ENCODE measurements around the gene CCDC57. TPM values are rescaled to one million over a fixed set of nuclear protein-coding genes. Genes with fewer than 3 reads are reported as not detected.

CCDC57 gene
- total and polyA plus RNA-seq, 2 experiments from 2014 or later: 15.7 to 29.8 TPM

GRCh38 chr17:82180776-82181528 is 31.7 kb downstream of the CCDC57 start:
- Histone ChIP-seq H3K4me3 (no peak overlapping the region), H3K9me3 (ENCODE audit: low read depth) (no peaks in the 10 kb centered on the region), H3K79me2 (no peaks in the 10 kb centered on the region), H3K9me2 (replicated peaks; ENCODE audit: insufficient read depth) (no peaks in the 10 kb centered on the region), H3K36me3 (replicated peaks; ENCODE audit: insufficient read depth, low read depth) (no peaks in the 10 kb centered on the region), H2AFZ (no peak overlapping the region), H3K4me2 (no peak overlapping the region), H3K27ac (no peak overlapping the region), H4K20me1 (ENCODE audit: insufficient read depth, poor library complexity, severe bottlenecking) (no peaks in the 10 kb centered on the region), H3K4me1 (ENCODE audit: insufficient read depth) (no peaks in the 10 kb centered on the region), H3K27me3 (no peaks in the 10 kb centered on the region)
- DNase-seq (ENCODE audit: low spot score): no peak
- TF ChIP-seq, protein P1, sequence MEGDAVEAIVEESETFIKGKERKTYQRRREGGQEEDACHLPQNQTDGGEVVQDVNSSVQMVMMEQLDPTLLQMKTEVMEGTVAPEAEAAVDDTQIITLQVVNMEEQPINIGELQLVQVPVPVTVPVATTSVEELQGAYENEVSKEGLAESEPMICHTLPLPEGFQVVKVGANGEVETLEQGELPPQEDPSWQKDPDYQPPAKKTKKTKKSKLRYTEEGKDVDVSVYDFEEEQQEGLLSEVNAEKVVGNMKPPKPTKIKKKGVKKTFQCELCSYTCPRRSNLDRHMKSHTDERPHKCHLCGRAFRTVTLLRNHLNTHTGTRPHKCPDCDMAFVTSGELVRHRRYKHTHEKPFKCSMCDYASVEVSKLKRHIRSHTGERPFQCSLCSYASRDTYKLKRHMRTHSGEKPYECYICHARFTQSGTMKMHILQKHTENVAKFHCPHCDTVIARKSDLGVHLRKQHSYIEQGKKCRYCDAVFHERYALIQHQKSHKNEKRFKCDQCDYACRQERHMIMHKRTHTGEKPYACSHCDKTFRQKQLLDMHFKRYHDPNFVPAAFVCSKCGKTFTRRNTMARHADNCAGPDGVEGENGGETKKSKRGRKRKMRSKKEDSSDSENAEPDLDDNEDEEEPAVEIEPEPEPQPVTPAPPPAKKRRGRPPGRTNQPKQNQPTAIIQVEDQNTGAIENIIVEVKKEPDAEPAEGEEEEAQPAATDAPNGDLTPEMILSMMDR (IDR thresholded peaks at IDR 0.05; ENCODE audit: poor library complexity): no peak
- no peak for TF ChIP-seq EZH2phosphoT487 (IDR thresholded peaks at IDR 0.05; ENCODE audit: low read depth, severe bottlenecking, unreplicated experiment)
- TF ChIP-seq EZH2 (IDR thresholded peaks at IDR 0.05; ENCODE audit: borderline replicate concordance): no peak
- 88% methylated on average over 31 of the region's 31 CpGs for WGBS (ENCODE audit: low lambda C conversion rate, missing lambda C conversion rate)

GRCh38 chr17:82179946-82180475 is 32.6 kb downstream of the CCDC57 start:
- Histone ChIP-seq H4K20me1 (ENCODE audit: insufficient read depth, poor library complexity, severe bottlenecking) (no peaks in the 10 kb centered on the region), H3K27me3 (no peaks in the 10 kb centered on the region), H3K27ac (no peak overlapping the region), H2AFZ (no peak overlapping the region), H3K9me2 (replicated peaks; ENCODE audit: insufficient read depth) (no peaks in the 10 kb centered on the region), H3K36me3 (replicated peaks; ENCODE audit: insufficient read depth, low read depth) (no peaks in the 10 kb centered on the region), H3K4me2 (no peak overlapping the region), H3K79me2 (no peaks in the 10 kb centered on the region), H3K4me1 (ENCODE audit: insufficient read depth) (no peaks in the 10 kb centered on the region), H3K9me3 (ENCODE audit: low read depth) (no peaks in the 10 kb centered on the region), H3K4me3 (no peak overlapping the region)
- whole genome bisulfite sequencing (ENCODE audit: low lambda C conversion rate, missing lambda C conversion rate): 95% methylated on average over 10 of the region's 10 CpGs
- TF ChIP-seq EZH2 (IDR thresholded peaks at IDR 0.05; ENCODE audit: borderline replicate concordance) (no peak), EZH2phosphoT487 (IDR thresholded peaks at IDR 0.05; ENCODE audit: low read depth, severe bottlenecking, unreplicated experiment) (no peak)
- TF ChIP-seq, protein P1 (IDR thresholded peaks at IDR 0.05; ENCODE audit: poor library complexity): no peak
- DNase-seq (ENCODE audit: low spot score): no peak

GRCh38 chr17:82179412-82179811 is 33.2 kb downstream of the CCDC57 start:
- H3K4me1 ChIP-seq (ENCODE audit: insufficient read depth): no peaks in the 10 kb centered on the region
- H3K27me3 ChIP-seq: no peaks in the 10 kb centered on the region
- TF ChIP-seq, protein P1 (IDR thresholded peaks at IDR 0.05; ENCODE audit: poor library complexity): no peak
- TF ChIP-seq EZH2 (IDR thresholded peaks at IDR 0.05; ENCODE audit: borderline replicate concordance) (no peak), EZH2phosphoT487 (IDR thresholded peaks at IDR 0.05; ENCODE audit: low read depth, severe bottlenecking, unreplicated experiment) (no peak)
- no peaks in the 10 kb centered on the region for H3K79me2 ChIP-seq
- H3K4me3 ChIP-seq: no peak overlapping the region
- no peak overlapping the region for H3K27ac ChIP-seq
- no peaks in the 10 kb centered on the region for H3K9me3 ChIP-seq (ENCODE audit: low read depth)
- H3K36me3 ChIP-seq (replicated peaks; ENCODE audit: insufficient read depth, low read depth): no peaks in the 10 kb centered on the region
- no peaks in the 10 kb centered on the region for H4K20me1 ChIP-seq (ENCODE audit: insufficient read depth, poor library complexity, severe bottlenecking)
- DNase-seq (ENCODE audit: low spot score): no peak
- no peak overlapping the region for H3K4me2 ChIP-seq
- no peaks in the 10 kb centered on the region for H3K9me2 ChIP-seq (replicated peaks; ENCODE audit: insufficient read depth)
- 95% methylated on average over 7 of the region's 13 CpGs for WGBS (ENCODE audit: low lambda C conversion rate, missing lambda C conversion rate)
- no peak overlapping the region for H2AFZ ChIP-seq

Data from hepatocyte (in vitro differentiated cells).